ENCODE results near the gene TSPAN4. TPM values are rescaled to one million over a fixed set of nuclear protein-coding genes. Genes with fewer than 3 reads are reported as not detected.

The TSPAN4 gene
- total RNA-seq, 8 experiments from 2014 or later, result 30.9 to 110 (median 41.9) TPM

Other genes with a start within 250 kb of the TSPAN4 start
- gene IRF7, start 226.9 kb upstream of the TSPAN4 start, total RNA-seq, result 10 to 100 TPM; 10.2 to 27.9 (median 17.0) TPM
- 1 to 10 TPM in 3 of 8 experiments, under 1 TPM in 5; 0.31 to 1.3 (median 0.51) TPM for gene CDHR5, start 217.9 kb upstream of the TSPAN4 start, total RNA-seq
- gene SCT, start 215.7 kb upstream of the TSPAN4 start, total RNA-seq, result not detected
- 1 to 10 TPM in 1 of 8 experiments, under 1 TPM in 4, not detected in 3; 0.22 to 1.8 (median 0.93) TPM for gene DRD4, start 205.6 kb upstream of the TSPAN4 start, total RNA-seq
- gene DEAF1, start 147.6 kb upstream of the TSPAN4 start, total RNA-seq, result 10 to 100 TPM; 38.5 to 81.6 (median 54.3) TPM
- 10 to 100 TPM; 11.8 to 47.1 (median 20.9) TPM for gene TMEM80, start 147.0 kb upstream of the TSPAN4 start, total RNA-seq
- gene EPS8L2, start 136.6 kb upstream of the TSPAN4 start, total RNA-seq, result 10 to 100 TPM in 3 of 8 experiments, 1 to 10 TPM in 5; 1.2 to 41.9 (median 7.9) TPM
- gene TALDO1, start 95.4 kb upstream of the TSPAN4 start, total RNA-seq, result 100 to 1,000 TPM in 3 of 8 experiments, 10 to 100 TPM in 5; 62.3 to 304 (median 94.6) TPM
- gene GATD1, start 65.4 kb upstream of the TSPAN4 start, total RNA-seq, result 10 to 100 TPM; 22.8 to 70.1 (median 38.0) TPM
- gene CEND1, start 52.8 kb upstream of the TSPAN4 start, total RNA-seq, result 10 to 100 TPM in 5 of 8 experiments, 1 to 10 TPM in 3; 1.8 to 21.7 (median 15.3) TPM
- 10 to 100 TPM; 21.4 to 45.6 (median 31.7) TPM for gene SLC25A22, start 44.6 kb upstream of the TSPAN4 start, total RNA-seq
- gene PIDD1, start 37.6 kb upstream of the TSPAN4 start, total RNA-seq, result 10 to 100 TPM in 6 of 8 experiments, 1 to 10 TPM in 2; 9.0 to 20.0 (median 12.4) TPM
- 1,000 to 10,000 TPM; 1,135 to 2,145 (median 1,757) TPM for gene RPLP2, start 32.9 kb upstream of the TSPAN4 start, total RNA-seq
- 10 to 100 TPM in 7 of 8 experiments, 1 to 10 TPM in 1; 5.2 to 58.7 (median 13.1) TPM for gene PNPLA2, start 23.9 kb upstream of the TSPAN4 start, total RNA-seq
- 10 to 100 TPM in 2 of 8 experiments, 1 to 10 TPM in 6; 3.7 to 15.5 (median 4.8) TPM for gene CRACR2B, start 14.9 kb upstream of the TSPAN4 start, total RNA-seq
- gene CD151, start 9.9 kb upstream of the TSPAN4 start, total RNA-seq, result 100 to 1,000 TPM in 4 of 8 experiments, 10 to 100 TPM in 4; 43.0 to 311 (median 121) TPM
- gene POLR2L, start 323 bp upstream of the TSPAN4 start, total RNA-seq, result 100 to 1,000 TPM in 5 of 8 experiments, 10 to 100 TPM in 3; 51.4 to 290 (median 137) TPM
- gene CHID1, start 68.0 kb downstream of the TSPAN4 start, total RNA-seq, result 10 to 100 TPM; 48.5 to 96.3 (median 66.8) TPM
- gene AP2A2, start 83.0 kb downstream of the TSPAN4 start, total RNA-seq, result 10 to 100 TPM; 31.3 to 78.4 (median 45.8) TPM
- 1 to 10 TPM in 3 of 8 experiments, under 1 TPM in 5; under 0.01 to 1.9 (median 0.82) TPM for gene MUC6, start 193.9 kb downstream of the TSPAN4 start, total RNA-seq
- 1 to 10 TPM in 3 of 8 experiments, under 1 TPM in 4, not detected in 1; 0.05 to 2.3 (median 0.67) TPM for gene MUC2, start 232.0 kb downstream of the TSPAN4 start, total RNA-seq